Activated T-helper 1 cell treated with Interleukin-2 at 50 U/mL for 16 hours (primary cell): ENCODE data around the gene MACF1.

Experiments
- DNase-seq: peaks from one replicate; pipeline ENCODE4 v3.0.0-alpha.2; 2020; ENCODE audit warnings: low read depth

Gene MACF1

GRCh38 chr1:39261712-39262221, 57.3 kb downstream of the MACF1 start:
- DNase-seq, result no peak

GRCh38 chr1:39262802-39263201, 58.3 kb downstream of the MACF1 start:
- DNase-seq, result no peak

- no peak for DNase-seq
Observed at GRCh38 chr1:39266269-39266668, 61.8 kb downstream of the MACF1 start.

- no peak for DNase-seq
Observed at GRCh38 chr1:39266792-39267191, 62.3 kb downstream of the MACF1 start.

GRCh38 chr1:39268112-39268581, 63.7 kb downstream of the MACF1 start:
- no peak for DNase-seq

GRCh38 chr1:39268906-39269305, 64.4 kb downstream of the MACF1 start:
- DNase-seq, result no peak

- no peak for DNase-seq
Observed at GRCh38 chr1:39269349-39269748, 64.9 kb downstream of the MACF1 start.

GRCh38 chr1:39269791-39270342, 65.4 kb downstream of the MACF1 start:
- no peak for DNase-seq

GRCh38 chr1:39270368-39270767, 65.9 kb downstream of the MACF1 start:
- no peak for DNase-seq

- DNase-seq, result no peak
Observed at GRCh38 chr1:39272027-39272797, 67.7 kb downstream of the MACF1 start.

- DNase-seq, result no peak
Observed at GRCh38 chr1:39272798-39273469, 68.4 kb downstream of the MACF1 start.

GRCh38 chr1:39275836-39276507, 71.5 kb downstream of the MACF1 start:
- no peak for DNase-seq

GRCh38 chr1:39277879-39278278, 73.4 kb downstream of the MACF1 start:
- no peak for DNase-seq

GRCh38 chr1:39282537-39283216, 78.2 kb downstream of the MACF1 start:
- no peak for DNase-seq

- DNase-seq, result no peak
Observed at GRCh38 chr1:39283858-39284257, 79.4 kb downstream of the MACF1 start.

- DNase-seq, result no peak
Observed at GRCh38 chr1:39287541-39287940, 83.0 kb downstream of the MACF1 start.

GRCh38 chr1:39288735-39289465, 84.4 kb downstream of the MACF1 start:
- DNase-seq, result no peak

GRCh38 chr1:39292401-39292800, 87.9 kb downstream of the MACF1 start:
- DNase-seq, result no peak

GRCh38 chr1:39293375-39294070, 89.0 kb downstream of the MACF1 start:
- DNase-seq, result no peak

GRCh38 chr1:39294531-39294930, 90.0 kb downstream of the MACF1 start:
- DNase-seq, result no peak

- DNase-seq, result no peak
Observed at GRCh38 chr1:39295901-39296300, 91.4 kb downstream of the MACF1 start.
